NOMO-1 treated with dmso at 0.1 percent for 144 hours (cell line): Measurements from ENCODE around the gene PRKCD.

Source experiments
- DNase-seq: peaks from one replicate; lab custom pipeline; 2025; ENCODE audit not compliant: unreplicated experiment; lab: John Stamatoyannopoulos, UW

PRKCD gene

DNA sequence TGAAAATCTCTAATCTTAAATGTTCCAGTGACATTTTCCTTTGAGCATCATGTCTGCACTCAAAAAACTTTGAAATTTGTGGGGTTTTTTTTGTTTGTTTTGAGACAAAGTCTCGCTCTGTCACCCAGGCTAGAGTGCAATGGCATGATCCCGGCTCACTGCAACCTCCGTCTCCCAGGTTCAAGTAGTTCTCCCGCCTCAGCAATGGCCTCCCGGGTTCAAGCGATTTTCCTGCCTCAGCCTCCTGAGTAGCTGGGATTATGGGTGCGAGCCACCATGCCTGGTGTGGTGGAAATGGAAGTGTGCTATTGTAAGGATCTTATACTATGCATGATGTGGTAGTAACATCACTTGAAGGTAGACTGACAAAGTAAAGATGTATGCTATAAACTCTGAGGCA is 52.3 kb downstream of the PRKCD start:
- DNase-seq, result no peak

DNA sequence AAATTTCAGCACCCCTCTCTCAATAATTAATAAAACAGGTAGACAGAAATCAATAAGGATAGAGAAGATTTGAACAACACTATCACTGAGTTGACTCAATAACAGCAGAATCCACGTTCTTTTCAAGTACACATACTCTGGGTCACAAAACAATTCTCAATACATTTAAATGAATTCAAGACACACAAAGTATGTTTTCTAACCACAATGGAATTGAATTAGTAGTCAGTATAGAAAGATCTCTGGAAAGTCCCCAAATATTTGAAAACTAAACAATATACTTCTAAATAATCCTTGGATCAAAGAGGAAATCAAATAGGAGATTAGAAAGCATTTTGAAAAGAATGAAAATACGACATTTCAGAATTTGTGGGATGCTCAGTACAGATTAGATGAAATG is 54.8 kb downstream of the PRKCD start:
- DNase-seq, result no peak

DNA sequence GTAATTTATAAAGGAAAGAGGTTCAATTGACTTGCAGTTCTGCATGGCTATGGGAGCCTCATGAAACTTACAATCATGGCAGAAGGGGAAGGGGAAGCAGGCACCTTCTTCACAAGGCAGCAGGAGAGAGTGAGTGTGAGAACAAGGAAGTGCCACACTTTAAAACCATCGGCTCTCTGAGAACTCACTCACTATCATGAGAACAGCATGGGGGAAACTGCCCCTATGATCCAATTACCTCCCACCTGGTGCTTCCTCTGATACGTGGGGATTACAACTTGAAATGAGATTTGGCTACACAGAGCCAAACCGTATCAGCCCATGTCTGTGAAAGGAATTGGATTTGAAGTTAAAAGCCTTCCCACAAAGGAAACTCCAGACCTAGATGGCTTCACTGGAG is 55.7 kb downstream of the PRKCD start:
- no peak for DNase-seq

DNA sequence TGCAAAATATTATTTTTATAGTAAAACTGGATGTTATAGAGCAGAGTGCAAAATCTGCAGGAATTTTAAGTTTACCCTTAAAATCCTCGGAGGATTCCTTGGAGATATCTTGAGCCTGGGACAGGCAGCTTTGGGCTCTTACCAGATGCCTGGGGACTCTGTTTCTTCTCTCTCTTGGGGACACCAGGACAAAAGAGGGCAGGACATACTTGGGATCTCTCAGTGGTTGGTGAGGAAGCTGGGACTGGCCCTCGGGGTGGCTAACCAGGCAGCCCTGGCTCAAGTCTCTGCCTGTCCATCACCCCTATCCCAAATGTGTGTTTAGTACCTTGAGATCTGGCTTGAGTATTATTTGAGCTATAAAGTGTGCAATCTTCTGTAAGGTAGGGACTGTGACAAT is 56.2 kb downstream of the PRKCD start:
- DNase-seq, result no peak

DNA sequence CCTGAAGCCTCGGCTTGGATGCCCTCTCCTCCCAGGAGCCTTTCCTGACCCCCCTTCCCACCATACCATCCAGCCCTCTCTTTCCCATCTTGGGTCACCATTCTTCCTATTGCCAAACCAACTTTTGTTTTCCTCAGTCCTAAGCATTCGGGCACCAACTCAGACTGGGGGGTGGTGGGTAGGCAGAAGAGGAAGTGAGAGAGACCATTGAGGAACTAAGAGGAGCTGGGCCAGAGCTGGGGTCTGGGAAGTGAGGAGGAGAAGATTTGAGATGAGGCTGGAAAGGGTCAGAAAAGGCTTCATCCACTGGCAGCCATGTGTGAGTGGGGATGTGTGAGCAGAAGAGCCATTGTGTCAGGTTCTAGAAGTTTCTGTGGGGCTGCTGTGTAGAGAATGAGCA is 57.1 kb downstream of the PRKCD start:
- DNase-seq, result peak; percentile 76

DNA sequence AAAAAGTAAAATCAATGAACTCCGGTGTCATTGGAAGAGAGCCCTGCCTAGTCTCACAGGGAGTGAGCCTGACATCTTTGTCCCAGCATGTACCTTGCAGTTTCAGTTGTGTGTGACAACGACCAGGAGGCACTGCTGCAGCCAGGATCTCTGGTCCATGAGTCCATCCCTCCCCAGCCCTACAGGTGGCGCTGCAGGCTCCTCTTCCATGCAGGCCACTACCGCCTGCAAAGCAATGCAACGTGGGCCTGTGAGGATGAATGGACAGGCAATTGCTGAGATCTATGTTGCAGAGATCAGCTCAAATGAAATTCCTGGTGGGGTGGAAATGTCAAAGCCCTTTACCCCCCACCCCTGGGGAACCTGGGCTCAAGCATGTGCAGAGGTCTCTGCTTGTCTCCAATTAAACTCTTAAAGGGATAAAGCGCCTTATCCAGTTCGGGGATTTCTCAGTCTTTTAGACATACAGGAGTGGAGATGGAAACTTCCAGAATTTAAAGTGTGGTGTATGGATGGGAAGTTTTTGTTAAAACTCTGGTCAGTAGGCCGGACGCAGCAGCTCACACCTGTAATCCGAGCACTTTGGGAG is 59.0 kb downstream of the PRKCD start:
- peak; percentile 71 for DNase-seq

DNA sequence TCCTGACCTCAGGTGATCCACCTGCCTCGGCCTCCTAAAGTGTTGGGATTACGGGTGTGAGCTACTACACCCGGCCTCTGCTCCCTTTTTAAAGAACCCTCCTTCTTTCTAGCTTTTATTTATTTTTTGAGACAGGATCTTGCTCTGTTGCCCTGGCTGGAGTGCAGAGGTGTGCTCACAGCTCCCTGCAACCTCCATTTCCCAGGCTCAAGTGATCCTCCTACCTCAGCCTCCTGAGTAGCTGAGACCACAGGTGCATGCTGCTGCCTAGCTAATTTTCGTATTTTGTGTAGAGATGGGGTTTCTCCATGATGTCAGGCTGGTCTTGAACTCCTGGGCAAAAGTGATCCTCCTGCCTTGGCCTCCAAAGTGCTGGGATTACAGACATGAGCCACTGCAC is 60.3 kb downstream of the PRKCD start:
- DNase-seq, result no peak

DNA sequence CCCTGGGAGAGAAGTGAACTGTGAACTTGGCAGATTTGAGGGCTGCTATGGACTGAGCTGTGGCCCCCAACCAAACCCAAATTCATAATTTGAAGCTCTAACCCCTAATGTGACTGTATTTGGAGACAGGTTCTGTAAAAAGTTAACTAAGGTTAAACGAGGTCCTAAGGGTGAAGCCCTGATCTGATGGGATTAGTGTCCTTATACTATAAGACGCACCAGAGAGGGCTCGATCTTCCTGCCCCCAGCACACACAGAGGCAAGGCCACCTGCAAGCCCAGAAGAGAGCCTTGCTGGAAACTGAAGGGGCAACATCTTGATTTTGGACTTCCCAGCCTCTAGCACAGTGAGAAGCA is 60.8 kb downstream of the PRKCD start:
- DNase-seq, result no peak

DNA sequence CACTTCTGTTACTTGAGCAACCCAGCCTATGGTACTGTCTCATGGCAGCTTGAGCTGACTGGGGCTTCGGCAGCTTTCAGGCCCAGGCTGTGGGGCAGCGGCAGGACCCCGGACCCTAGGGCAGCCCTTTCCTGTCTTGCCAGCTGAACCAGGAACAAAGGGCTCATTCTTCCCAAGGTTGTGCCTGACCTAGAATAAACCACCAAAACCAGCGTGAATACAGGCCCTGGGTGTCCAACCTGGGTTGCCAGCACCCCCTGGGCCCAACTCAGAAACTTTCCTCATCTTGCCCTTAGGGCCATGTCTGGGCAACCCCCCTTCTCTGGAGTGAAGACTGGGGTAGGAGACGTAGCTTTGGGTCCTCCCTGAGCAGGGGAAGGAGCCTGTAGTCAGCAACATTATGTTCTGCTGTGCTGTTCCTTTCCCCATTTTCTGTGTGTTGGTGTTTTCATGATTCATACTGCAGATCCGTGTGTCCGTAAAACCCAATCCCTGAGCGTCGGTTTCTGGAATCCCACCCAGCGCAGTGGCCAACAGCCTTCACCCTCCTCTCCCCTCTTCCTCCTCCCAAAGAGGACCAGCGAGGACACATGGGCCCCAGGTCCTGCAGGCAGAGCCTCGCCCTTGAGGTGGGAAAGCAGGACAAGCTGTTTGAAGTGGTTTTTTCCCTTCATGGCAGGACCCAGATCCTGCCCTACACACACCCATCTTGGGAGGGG is 61.3 kb downstream of the PRKCD start:
- DNase-seq, result no peak

DNA sequence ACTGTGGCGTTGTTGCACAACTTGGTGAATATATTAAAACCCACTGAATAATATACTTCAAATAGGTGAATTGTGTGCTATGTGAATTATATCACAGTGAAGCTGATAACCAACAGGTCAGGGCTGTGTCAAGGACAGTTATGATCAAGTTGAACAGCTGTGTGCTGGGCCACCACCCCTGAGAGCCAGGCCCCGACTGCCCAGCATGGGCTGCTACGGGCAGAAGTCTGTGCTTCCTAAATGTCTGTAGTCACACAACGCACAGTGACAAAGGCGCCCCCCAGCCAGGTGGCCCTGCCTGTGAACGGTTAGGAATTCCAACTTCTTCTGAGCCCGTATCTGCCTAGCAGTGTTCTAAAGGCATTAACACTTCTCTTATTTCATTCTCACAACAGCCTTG is 62.0 kb downstream of the PRKCD start:
- no peak for DNase-seq

DNA sequence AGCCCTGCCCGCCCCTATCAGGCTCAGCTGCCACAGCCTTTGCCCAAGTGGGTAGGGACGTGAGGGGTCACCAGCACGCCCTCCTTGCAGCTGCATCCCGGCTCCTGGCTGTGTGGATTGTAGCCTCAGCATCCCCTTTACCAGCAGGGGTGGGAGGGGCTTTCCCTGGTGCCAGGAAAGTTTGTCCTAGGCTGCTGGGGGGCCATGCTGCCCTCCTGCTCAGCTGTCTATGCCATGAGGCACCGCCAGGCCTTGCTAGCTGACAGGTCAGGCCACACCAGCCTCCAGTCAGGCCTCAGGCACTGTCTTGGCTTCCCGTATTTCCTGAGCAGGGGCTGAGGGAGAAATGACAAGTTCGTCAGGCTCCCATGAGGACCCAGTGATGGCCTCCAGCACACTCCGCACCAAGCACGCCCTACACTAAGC is 62.5 kb downstream of the PRKCD start:
- DNase-seq, result no peak

DNA sequence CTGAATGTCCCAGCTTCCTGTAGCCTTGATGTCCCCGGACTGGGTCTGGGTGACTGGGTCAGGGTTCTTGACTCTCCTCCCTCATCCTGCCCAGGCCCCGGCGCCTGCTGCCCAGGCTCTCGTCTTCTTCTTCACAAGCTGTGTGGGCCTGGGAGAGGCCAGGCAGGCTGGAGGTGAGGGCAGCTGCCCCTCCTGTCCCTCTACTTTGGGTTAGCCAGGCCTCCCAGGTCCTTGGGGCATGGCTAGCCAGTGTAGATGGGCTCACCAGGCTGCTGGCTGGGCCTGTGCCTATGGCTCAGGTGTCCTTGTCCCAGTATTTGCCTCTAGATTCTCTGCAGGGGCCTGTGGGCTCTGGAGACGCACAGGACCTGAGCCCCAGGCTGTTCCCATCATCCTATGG is 63.0 kb downstream of the PRKCD start:
- DNase-seq, result no peak

DNA sequence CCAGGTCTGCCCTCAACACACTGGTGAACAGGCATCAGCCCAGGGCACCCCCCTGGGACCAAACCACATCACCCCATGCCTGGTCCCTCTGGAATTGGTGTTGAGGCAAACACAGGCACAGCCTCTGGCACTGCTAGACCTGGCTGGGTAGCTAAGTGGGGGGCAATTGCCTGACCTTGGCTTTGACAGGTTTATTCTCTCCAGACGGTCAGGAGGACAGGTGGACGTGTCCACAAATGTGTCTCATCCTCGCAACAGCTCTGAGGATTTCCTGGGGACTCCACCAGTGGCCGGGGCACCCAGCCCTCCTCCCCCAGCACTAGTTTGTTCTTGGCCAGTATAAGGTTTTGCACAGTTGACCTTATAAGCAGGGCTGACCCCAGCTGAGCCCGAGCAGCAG is 63.5 kb downstream of the PRKCD start:
- no peak for DNase-seq

DNA sequence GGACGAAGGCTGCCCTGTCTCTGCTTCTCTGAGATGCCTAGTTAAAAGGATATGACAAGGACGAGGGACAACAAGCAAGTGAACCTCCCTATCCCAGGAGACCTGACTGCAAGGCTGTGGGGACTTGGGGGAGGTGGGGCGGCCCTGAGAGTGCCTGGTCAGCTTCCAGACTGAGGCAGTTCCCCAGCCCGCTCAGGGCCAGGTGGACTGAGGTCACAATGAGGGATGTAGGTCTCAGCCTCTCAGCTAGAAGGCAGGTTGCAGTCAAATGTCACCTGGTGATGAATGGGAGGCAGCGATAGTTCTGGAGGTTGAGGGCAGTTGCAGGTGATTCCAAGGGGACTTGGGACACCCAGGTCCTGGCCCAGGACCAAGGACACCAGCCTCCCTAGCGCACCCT is 64.2 kb downstream of the PRKCD start:
- no peak for DNase-seq

DNA sequence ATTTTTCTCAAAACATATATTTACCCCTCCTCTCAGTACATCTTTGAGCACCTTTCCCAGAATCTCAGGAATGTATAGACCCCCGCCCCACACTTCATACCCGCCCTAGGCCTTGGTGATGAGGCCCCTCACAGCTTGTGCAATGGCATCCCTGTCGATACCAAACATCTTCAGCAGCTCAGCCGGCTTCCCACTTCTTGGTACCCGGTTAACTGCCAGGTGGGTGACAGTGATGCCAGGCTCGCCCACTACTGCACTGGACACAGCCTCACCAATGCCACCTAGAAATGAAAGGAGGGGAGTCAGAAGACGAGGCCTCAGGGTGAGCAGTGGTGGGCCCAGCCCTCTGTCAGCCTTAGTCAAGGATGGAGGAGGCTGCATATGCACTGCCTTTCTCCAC is 64.6 kb downstream of the PRKCD start:
- DNase-seq, result no peak

DNA sequence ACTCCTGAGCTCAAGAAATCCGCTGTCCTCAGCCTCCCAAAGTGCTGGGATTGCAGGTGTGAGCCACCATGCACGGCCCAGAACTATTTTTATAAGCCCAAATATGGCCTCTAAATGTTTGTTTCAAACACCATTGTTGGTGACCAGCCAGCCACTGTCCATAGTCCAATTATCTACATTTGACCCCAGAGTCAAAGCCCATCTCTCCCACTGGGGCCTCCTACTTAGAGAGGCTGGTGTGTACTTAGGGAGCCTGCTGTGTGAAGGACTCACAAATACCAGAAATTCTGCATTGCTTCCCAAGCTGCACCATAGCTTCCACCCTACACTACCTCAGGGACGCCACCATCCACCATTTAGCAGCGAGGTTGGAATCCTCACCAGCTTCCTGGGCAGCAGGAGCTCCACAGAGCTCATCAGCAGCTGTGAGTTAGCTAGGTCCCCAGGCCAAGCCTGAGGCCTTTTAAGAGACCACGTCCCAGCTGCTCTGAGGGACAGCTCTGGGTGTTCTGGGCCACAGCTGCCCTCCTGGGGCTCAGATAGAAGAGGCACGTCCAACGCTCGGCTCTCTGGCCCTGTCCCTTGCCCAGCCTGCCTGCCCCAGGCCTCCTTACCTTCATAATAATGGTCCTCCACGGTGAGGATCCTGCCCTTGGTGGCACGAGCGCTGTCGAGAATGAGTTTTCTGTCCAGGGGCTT is 65.3 kb downstream of the PRKCD start:
- no peak for DNase-seq

DNA sequence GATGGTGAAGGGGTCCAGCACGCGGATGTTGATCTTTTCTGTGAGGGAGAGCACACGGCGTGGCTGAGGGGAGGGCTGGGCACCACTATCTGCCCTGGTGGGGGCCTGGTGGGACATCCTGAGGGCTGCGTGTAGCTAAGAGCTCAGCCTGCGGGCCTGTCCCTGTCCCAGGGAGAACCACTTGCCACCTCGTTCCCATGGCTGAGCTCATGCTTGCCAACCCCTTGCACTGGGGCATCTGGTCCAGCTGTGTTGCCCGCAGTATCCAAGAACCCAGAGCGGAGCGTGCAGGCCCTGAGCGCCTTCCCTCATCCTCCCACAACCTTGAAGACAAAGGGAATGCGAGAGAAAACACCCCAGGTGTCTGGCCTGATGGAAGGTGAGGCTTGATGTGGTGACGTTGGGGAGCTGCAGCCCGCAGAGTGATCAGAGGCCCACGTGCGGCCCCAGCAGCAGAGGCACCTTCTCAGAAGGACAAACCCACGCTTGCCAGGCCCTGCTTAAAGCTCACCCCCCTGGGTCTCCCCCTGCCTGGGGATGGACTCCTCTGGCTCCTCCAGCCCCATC is 65.9 kb downstream of the PRKCD start:
- no peak for DNase-seq

DNA sequence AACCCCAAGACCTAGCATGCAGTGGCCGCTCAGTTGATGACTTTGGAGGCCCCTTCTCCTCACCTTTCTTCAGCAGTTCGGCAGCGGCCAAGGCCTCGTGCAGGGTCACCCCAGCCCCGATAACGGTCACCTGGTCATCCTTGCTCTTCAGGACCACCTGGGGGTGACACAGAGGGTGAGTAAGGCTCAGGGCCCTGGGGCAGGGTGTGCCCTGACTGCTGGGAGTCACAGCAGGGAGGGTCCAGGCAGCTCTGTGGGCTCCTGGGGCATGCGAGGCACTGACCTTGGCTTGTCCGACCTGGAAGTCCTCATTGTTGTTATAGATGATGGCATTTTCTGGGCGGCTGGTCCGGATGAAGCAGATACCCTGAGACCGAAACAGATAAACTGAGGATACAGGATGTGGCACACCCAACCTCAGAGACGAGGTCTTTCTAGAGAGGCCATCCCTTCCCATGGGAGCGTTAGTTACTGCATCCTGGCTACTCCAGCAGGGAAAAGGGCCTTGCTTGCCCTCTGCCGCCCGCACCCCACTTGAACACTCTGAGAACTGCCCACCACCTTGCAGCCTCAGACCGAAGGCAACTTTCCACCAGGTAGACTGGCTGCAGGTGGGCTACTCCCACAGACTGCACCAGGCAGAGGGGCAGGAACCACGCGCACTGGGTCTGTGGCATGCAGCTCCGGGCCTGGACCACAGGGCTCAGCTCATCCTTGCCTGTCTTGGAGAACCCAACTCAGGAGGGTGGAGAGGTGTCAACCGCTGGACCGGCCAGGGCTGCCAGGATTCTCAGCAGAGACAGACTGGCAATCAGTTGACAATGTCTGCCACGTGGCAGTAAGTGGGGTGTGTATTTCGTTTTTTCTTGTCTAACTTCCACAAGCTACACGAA is 67.2 kb downstream of the PRKCD start:
- DNase-seq, result no peak

DNA sequence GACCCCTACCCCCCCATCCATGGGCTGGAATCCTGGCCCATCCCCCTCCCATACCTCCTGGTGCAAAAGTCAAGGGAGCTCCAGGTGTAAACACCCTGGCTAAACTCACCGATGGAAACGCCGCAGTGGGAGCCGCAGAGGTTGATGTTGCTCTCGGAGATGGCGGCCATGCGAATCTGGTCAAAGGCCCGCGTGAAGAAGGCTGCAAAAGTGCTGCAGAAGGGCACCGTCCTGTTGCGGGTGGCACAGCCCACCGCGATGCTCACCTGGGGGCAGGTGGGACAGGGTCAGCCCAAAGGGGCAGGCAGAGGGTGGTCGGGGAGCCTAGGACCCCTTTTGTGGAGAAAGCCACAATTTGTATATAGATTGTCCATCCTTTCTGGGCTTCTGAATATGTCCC is 68.2 kb downstream of the PRKCD start:
- no peak for DNase-seq

DNA sequence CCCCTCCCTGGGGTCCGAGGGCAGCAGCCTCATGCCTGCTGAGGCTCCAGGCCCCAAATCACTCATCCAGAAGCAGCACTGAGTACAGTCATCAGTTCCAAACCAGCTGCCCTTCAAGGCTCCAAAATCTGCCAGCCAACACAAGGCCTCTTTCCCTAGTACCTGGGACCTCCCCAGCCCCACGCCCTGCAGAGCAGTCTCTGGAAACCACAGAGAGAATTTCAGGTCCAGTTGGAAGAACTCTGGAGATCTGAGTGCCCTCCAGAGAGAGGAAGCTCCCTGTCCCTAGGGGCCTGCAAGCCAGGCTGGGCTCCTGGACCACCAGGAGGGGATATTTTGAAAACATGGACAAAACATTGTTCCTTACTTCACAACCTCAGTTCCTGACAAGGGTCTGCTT is 68.6 kb downstream of the PRKCD start:
- DNase-seq, result no peak

DNA sequence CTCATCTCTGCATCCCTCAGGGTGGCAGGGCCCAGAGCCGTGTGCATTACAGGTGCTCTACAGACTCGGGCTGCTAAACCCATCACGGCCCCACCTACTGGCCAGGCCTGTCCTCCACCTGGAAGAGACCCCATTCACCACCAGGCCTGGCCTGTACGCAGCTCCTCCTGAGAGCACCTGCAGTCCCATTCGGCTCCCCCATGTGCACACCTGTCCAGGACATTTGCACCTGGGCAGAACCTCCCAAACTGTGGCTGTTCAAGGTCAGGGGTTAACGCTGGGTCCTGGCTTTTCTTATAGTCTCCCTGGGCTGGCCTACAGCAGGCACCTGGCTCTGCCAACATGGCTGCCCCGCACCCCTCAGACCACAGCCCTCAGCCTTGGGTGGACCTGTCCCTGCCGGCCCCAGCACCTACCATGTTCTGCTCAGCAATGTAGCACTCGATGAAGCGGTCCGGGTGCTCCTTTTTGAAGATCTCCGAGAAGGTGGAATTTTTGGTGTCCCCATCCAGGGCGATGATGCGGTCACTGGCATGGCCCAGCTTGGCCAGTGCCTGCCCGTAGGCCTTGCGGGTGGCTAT is 69.1 kb downstream of the PRKCD start:
- no peak for DNase-seq
